Measurements from ENCODE around the gene GHR.

Gene GHR

GRCh38 chr5:42522783-42523182 lies 99.5 kb downstream of the GHR start:
- Histone ChIP-seq H3K9me3 (ENCODE audit: severe bottlenecking) (no peaks in the 10 kb centered on the region), H3K4me1 (ENCODE audit: insufficient read depth, poor library complexity, severe bottlenecking) (no peaks in the 10 kb centered on the region), H3K36me3 (ENCODE audit: low read depth) (no peaks in the 10 kb centered on the region), H3K4me3 (ENCODE audit: severe bottlenecking) (no peak overlapping the region), H3K27me3 (ENCODE audit: insufficient read depth, poor library complexity, severe bottlenecking) (no peaks in the 10 kb centered on the region), H3K27ac (ENCODE audit: poor library complexity, severe bottlenecking) (no peak overlapping the region)
- ATAC-seq (ENCODE audit: low read depth): no peak
- no peak for DNase-seq (ENCODE audit: low spot score)
- no peak for TF ChIP-seq CTCF (IDR thresholded peaks at IDR 0.05; ENCODE audit: poor library complexity, severe bottlenecking)

- H3K4me3 ChIP-seq (ENCODE audit: severe bottlenecking): no peak overlapping the region
- ATAC-seq (ENCODE audit: low read depth) (no peak), DNase-seq (ENCODE audit: low spot score) (no peak)
- H3K36me3 ChIP-seq (ENCODE audit: low read depth): no peaks in the 10 kb centered on the region
- no peak overlapping the region for H3K27ac ChIP-seq (ENCODE audit: poor library complexity, severe bottlenecking)
- H3K4me1 ChIP-seq (ENCODE audit: insufficient read depth, poor library complexity, severe bottlenecking): no peaks in the 10 kb centered on the region
- H3K9me3 ChIP-seq (ENCODE audit: severe bottlenecking): no peaks in the 10 kb centered on the region
- H3K27me3 ChIP-seq (ENCODE audit: insufficient read depth, poor library complexity, severe bottlenecking): no peaks in the 10 kb centered on the region
- TF ChIP-seq CTCF (IDR thresholded peaks at IDR 0.05; ENCODE audit: poor library complexity, severe bottlenecking): no peak
Measured at GRCh38 chr5:42526179-42526578, 102.9 kb downstream of the GHR start.

DNA sequence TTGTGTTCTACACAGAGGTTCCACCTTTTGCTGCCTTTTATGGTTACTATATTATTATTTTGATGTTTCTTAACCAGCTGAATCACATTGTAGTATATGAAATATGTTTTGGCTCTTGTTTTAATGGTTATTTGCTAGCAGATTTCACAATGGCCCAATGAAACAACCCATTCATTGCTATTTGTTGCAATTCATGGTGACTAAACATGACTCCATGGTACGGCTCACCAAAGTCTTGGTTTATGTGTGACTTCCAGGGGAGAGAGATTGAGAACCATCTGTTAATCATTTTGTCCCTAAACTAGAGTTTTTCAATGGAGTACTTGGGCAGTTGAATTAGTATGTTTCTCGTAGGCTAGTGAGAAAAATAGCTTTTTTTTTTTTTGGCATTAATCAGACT lies 108.4 kb downstream of the GHR start:
- peak; percentile 21; the same call in 1 of the 3 replicates for ATAC-seq (ENCODE audit: low read depth)

DNA sequence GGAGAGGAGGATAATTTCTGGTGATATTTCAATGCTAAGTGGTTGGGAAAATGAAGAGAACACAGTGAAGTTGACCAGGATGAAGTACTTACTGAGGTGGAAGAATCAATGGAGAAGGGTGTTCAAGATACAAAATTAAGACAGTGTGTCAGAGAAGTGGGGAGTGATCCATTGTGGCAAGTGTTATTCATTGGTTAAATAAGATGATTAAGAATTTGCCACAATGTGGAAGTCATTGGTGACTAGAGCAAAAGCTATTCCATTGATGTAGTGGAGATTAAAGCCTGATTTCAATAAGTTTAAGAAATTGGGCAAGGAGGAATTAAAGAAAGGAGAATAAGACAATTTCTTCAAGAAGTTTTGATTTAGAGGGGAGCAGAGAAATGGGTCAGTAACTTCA lies 118.9 kb downstream of the GHR start:
- Histone ChIP-seq H3K4me1 (ENCODE audit: insufficient read depth, poor library complexity, severe bottlenecking) (no peaks in the 10 kb centered on the region), H3K4me3 (ENCODE audit: severe bottlenecking) (no peak overlapping the region), H3K27ac (ENCODE audit: poor library complexity, severe bottlenecking) (no peak overlapping the region), H3K9me3 (ENCODE audit: severe bottlenecking) (peaks cover 7% of the 10 kb centered on the region), H3K27me3 (ENCODE audit: insufficient read depth, poor library complexity, severe bottlenecking) (peaks cover 3% of the 10 kb centered on the region), H3K36me3 (ENCODE audit: low read depth) (no peaks in the 10 kb centered on the region)
- no peak for ATAC-seq (ENCODE audit: low read depth)
- no peak for DNase-seq (ENCODE audit: low spot score)
- TF ChIP-seq CTCF (IDR thresholded peaks at IDR 0.05; ENCODE audit: poor library complexity, severe bottlenecking): no peak

More for the DNA sequence above, 108.4 kb downstream of the GHR start:
- H3K27ac ChIP-seq (ENCODE audit: poor library complexity, severe bottlenecking): no peak overlapping the region
- no peak overlapping the region for H3K4me3 ChIP-seq (ENCODE audit: severe bottlenecking)
- no peaks in the 10 kb centered on the region for H3K27me3 ChIP-seq (ENCODE audit: insufficient read depth, poor library complexity, severe bottlenecking)
- no peak for TF ChIP-seq CTCF (IDR thresholded peaks at IDR 0.05; ENCODE audit: poor library complexity, severe bottlenecking)
- DNase-seq (ENCODE audit: low spot score): no peak
- H3K4me1 ChIP-seq (ENCODE audit: insufficient read depth, poor library complexity, severe bottlenecking): peaks cover 3% of the 10 kb centered on the region
- no peaks in the 10 kb centered on the region for H3K36me3 ChIP-seq (ENCODE audit: low read depth)
- no peaks in the 10 kb centered on the region for H3K9me3 ChIP-seq (ENCODE audit: severe bottlenecking)

DNA sequence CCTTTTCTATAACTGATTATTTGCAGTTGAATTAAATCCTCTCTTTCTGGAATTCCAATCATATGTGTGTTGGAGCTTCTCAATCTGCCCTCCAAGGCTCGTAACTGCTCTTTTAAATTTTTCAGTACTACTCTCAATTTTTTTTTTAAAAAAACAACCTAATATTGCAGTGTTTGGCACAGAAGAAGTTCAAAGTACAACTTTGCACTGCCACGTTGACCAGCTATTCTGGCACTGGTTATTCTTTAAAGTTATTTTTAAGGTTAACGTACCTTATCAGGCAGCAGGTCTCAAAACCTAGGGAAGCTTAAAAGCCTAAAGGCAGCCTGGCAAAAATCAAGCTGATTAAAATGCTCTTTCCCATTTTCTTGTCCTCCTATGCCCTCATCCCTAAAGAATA lies 120.5 kb downstream of the GHR start:
- no peak for DNase-seq (ENCODE audit: low spot score)
- H3K27me3 ChIP-seq (ENCODE audit: insufficient read depth, poor library complexity, severe bottlenecking): peaks cover 3% of the 10 kb centered on the region
- no peak overlapping the region for H3K27ac ChIP-seq (ENCODE audit: poor library complexity, severe bottlenecking)
- no peak for TF ChIP-seq CTCF (IDR thresholded peaks at IDR 0.05; ENCODE audit: poor library complexity, severe bottlenecking)
- no peaks in the 10 kb centered on the region for H3K4me1 ChIP-seq (ENCODE audit: insufficient read depth, poor library complexity, severe bottlenecking)
- H3K9me3 ChIP-seq (ENCODE audit: severe bottlenecking): peaks cover 7% of the 10 kb centered on the region
- H3K36me3 ChIP-seq (ENCODE audit: low read depth): no peaks in the 10 kb centered on the region
- no peak overlapping the region for H3K4me3 ChIP-seq (ENCODE audit: severe bottlenecking)
- no peak for ATAC-seq (ENCODE audit: low read depth)

Measured in RWPE2 (cell line).